ELF-1 (cell line): Measurements from ENCODE around the gene FOXQ1.
"Not testable (repeated sequence)": the region's sequence is repeated elsewhere in the genome, so short reads cannot be mapped to it uniquely, and the experiment has no call there.

Experiments used
- DNase-seq: peaks from one replicate; pipeline ENCODE4 v3.0.0-alpha.2; 2016; ENCODE audit warnings: low read depth, low spot score

The FOXQ1 gene

DNA sequence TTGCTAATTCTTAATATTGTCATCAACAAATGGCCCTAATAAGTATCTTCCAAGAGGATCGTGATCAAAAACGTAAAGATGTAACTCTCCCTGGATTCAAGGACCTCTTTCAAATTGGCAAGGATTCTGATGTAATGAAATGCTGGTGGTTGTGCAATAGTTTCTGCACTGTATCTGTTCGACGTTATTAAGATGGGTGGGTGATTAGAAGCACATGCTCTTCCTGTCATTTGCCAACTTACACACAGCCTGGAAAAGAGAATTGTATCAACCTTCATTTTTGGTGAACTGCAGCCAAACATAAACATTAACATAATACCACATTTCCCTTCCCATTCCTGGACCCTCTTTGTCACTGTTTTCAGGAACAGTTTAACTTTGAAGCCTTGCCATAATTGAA is 9.8 kb downstream of the FOXQ1 start:
- no peak for DNase-seq

DNA sequence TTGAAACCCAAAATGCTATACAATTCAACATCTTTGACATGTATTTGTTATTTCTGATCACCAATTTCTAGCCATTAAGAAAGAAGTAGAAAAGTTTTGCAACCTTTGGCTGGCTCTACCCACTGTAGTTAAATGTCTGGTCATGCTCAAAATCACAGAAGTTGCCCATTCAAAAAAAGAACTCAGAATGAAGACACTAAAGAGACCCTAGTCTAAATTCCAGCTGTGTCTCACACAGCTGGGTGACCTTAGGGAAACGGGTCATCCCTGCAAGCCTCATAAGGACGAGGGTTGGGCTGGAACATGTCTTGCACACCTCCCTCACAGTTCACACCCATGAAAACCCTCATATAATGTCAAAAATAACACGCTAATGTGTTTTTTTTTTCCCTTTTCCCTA is 10.3 kb downstream of the FOXQ1 start:
- no peak for DNase-seq

GRCh38 chr6:1322696-1323219 is 10.9 kb downstream of the FOXQ1 start:
- no peak for DNase-seq

GRCh38 chr6:1324936-1325335 is 13.0 kb downstream of the FOXQ1 start:
- DNase-seq: no peak

GRCh38 chr6:1325461-1326309 is 13.8 kb downstream of the FOXQ1 start:
- no peak for DNase-seq

GRCh38 chr6:1326535-1327121 is 14.7 kb downstream of the FOXQ1 start:
- no peak for DNase-seq

DNA sequence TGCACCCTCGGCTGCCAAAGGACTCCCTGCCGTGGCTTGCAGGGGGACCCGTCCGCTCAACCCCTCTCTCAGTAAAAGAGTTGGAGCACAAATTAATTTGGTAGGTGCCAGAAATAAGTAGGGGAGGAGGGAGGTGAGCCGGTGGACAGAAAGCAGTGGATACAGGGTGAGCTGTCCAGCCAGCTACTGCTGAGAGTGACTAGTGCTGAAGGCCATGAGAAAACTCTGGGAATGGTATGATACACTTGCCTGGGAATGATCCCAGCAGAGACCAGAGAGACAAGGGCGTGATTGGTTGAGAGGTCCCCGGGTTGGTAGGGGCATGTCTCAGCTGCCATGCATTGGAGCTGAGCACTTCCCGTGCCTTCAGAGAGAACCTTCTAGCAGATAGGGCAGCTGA is 15.7 kb downstream of the FOXQ1 start:
- no peak for DNase-seq

GRCh38 chr6:1328129-1328800 is 16.4 kb downstream of the FOXQ1 start:
- DNase-seq: no peak

GRCh38 chr6:1329708-1330107 is 17.8 kb downstream of the FOXQ1 start:
- DNase-seq: no peak

DNA sequence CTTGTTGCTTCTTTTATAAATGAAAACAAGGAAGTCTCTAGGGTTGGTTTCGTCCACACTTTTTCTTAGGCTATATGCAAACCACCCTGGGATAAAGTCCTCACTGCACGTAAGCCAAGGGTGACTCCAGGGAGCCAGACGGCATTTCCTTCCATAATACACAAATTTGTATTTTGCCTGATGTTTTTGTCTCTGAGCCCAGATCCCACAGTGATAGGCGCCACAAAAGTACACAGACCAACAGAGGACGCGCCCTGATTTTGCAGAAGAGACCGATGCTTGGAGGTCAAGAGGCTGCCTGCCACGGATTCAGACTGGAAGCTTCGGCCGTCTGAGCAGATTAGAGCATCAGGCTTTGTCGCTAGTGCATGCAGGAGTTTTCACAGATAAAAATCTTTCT is 22.8 kb downstream of the FOXQ1 start:
- DNase-seq: peak; percentile 26

GRCh38 chr6:1335367-1336037 is 23.6 kb downstream of the FOXQ1 start:
- peak; percentile 81 for DNase-seq

GRCh38 chr6:1336246-1336843 is 24.4 kb downstream of the FOXQ1 start:
- peak; percentile 71 for DNase-seq

- DNase-seq: no peak
These were observed 25.9 kb downstream of the FOXQ1 start for GRCh38 chr6:1337791-1338190.

DNA sequence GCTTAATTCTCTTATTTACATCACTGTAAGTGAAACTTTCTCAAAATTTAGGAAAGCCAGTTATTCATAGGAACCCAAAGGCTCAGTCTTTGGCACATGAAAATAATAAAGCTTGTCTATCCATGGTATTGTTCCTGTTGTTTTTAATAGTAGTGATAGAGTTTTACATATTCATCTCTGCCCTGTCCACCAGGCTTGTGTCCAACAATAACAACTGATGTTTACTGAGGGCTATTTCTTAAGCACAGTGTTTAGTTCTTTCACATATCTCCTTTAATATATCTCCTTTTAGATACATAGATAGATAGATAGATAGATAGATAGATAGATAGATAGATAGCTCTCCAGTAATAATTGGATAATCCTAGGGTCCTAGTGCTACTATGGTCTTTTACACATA is 34.2 kb downstream of the FOXQ1 start:
- DNase-seq: no peak

DNA sequence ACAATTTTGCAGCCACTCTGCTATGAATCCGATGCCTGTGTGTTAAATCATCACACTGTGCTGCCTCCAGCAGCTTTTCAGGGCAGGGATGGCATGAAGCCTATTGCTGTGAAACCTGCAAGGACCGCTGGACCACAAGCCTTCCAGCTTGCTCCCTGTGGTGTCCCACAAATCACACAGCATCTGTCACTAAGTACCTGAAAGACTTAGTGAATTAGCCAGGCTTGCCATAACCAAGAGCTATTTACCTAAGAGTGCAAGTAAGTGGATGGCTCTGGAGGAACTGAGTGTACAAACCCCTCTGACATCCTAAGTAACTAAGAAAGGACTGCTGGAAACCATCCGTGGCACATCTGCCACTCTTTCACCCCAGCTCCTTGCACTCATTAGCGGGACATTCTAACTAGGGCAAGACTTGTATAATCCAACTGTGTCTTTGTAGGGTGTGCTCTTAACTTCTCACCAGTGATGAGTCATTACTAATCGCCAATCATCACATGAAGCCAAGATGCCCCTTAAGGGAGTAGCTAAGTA is 34.7 kb downstream of the FOXQ1 start:
- no peak for DNase-seq

DNA sequence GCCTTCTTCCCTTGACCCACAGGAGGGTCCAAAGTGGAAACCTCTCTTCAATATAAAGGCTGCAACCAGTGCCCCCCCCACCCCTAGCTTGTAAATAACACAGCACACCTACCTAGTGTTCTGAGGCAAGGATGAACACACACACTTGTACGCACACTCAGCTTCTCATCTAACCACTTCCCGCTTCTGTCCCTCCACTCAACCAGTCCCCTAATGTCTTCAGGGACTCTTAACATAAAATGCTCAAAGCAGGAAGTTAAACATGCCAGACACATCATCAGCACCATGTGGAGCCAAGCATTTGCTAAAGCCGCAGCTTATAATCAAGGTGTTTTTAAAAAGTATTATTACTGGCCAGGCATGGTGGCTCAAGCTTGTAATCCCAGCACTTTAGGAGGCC is 35.3 kb downstream of the FOXQ1 start:
- no peak for DNase-seq

DNA sequence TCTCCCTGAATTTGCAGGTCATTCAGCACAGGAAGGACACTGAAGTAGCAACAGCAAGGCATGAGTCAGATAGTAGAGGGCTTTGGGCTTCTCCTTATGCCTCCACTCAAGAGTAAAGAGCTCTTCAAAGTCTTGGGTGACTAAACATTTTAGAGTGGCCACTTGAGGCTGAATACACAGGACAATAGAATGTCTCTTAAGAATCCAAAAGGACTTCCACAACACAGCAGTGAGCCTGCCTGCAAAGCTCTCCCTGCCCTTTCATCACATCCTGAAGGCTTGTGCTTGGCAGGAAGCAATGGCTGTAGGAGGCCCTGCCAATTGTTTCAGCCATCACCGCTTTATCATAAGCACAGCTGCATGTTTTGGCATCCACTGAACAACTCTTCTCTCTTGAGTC is 36.8 kb downstream of the FOXQ1 start:
- peak; percentile 28 for DNase-seq

DNA sequence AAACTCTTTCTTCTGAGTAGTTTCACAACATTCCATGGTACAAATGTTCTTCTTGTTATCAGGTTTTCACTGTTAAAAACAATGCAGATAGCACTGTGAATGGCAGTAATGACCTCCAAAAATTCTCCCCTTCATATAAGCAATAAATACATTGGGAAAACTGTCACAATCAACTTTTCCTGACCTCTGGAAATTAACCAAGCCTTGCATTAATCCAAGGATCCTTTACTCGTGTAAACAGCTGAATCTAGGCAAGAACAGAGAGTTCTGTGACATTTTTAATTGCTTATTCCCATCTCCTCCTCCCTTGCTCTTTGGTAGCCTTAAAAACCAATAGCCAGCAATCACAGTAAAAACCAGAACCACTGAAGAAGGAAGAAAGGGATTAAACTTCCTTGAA is 37.8 kb downstream of the FOXQ1 start:
- no peak for DNase-seq

GRCh38 chr6:1351381-1352008 is 39.6 kb downstream of the FOXQ1 start:
- DNase-seq: no peak

DNA sequence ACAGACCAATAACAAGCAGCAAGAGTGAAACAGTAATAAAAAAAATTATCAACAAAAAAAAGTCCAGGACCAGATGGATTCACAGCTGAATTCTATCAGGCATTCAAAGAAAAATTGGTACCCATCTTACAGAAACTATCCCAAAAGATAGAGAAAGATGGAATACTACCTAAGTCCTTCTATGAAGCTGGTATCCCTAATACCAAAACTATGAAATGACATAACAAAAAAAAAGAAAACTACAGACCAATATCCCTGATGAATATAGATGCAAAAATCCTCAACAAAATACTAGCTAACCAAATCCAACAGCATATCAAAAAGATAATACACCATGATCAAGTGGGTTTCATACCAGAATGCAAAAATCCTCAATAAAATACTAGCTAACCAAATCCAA is 43.2 kb downstream of the FOXQ1 start:
- DNase-seq: not testable (repeated sequence)

DNA sequence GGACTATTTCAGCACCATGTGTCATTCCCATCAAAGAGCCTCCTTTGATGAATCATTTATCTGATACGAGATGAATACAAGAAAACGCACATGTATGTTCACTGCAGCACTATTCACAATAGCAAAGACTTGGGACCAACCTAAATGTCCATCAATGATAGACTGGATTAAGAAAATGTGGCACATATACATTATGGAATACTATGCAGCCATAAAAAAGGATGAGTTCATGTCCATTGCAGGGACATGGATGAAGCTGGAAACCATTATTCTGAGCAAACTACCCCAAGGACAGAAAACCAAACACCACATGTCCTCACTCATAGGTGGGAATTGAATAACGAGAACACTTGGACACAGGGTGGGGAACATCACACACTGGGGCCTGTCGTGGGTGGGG is 49.8 kb downstream of the FOXQ1 start:
- not testable (repeated sequence) for DNase-seq
